GM12891 (cell line): ENCODE results near the gene SMAD6.
"Not testable (repeated sequence)": the region's sequence is repeated elsewhere in the genome, so short reads cannot be mapped to it uniquely, and the experiment has no call there.

Experiments used
- DNase-seq: peaks from one replicate; pipeline ENCODE4 v3.0.0; 2011; ENCODE audit warnings: low spot score; ENCODE audit not compliant: insufficient read length
- FAIRE-seq: peaks from 2 replicates; lab custom pipeline; 2011; peaks lifted over from hg19 to GRCh38; lab: Jason Lieb, UNC
- PAX5 ChIP-seq: IDR thresholded peaks from 2 replicates; pipeline ENCODE4 v1.6.1; 2011; ENCODE audit warnings: low read length, moderate library complexity, mild to moderate bottlenecking; ENCODE audit not compliant: insufficient read depth, severe bottlenecking
- POLR2A ChIP-seq: IDR thresholded peaks from 2 replicates; pipeline ENCODE4 v1.6.1; 2011; ENCODE audit warnings: low read depth, low read length, control low read depth
- POLR2AphosphoS5 ChIP-seq: IDR thresholded peaks from 2 replicates; pipeline ENCODE4 v1.6.1; 2011; ENCODE audit warnings: low read depth, low read length, control low read depth
- POU2F2 ChIP-seq: IDR thresholded peaks from 2 replicates; pipeline ENCODE4 v1.6.1; 2011; ENCODE audit warnings: low read depth, mild to moderate bottlenecking, control low read depth, low read length, moderate library complexity
- SPI1 ChIP-seq: IDR thresholded peaks from 2 replicates; pipeline ENCODE4 v1.6.1; 2011; ENCODE audit warnings: low read depth, low read length, control low read depth
- TAF1 ChIP-seq: IDR thresholded peaks from 2 replicates; pipeline ENCODE4 v1.6.1; 2011; ENCODE audit warnings: low read depth, low read length, control low read depth

Gene SMAD6

DNA sequence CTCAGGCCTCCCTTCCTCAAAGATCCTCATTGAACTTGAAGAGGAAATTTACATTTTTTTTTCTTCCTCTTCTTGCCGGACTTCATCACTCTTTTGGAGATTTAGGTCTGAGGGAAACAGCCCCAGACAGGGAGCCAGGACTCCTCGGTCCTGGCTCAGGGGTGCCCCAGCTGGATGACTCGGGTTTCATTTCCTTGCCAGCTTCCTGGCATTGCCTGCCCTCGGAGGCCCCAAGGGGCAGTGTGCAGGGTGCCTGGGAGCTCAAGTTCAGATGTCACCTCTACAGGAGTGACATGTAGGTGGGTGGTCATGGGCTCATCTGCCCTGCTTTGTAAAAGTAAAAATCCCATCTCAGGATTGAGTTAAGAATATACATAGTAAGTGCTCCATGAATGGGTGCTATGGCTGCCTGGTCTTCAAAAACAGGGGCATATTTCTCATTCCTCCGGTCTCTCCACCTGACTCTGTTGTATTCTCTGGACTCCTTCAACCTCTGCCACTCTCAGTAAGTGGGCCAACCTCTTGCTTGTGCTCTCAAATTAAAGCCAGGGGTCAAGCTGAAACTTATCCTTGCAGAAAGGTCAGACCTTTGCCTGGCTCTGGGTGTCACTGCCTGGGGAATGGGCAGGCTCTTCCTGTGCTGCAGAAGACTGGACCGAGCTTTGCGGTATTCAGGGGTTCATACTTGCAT lies 51.8 kb downstream of the SMAD6 start:
- no peak for FAIRE-seq
- TF ChIP-seq POU2F2 (no peak), POLR2AphosphoS5 (no peak), POLR2A (no peak), PAX5 (no peak), TAF1 (no peak), SPI1 (no peak)
- DNase-seq, result no peak

DNA sequence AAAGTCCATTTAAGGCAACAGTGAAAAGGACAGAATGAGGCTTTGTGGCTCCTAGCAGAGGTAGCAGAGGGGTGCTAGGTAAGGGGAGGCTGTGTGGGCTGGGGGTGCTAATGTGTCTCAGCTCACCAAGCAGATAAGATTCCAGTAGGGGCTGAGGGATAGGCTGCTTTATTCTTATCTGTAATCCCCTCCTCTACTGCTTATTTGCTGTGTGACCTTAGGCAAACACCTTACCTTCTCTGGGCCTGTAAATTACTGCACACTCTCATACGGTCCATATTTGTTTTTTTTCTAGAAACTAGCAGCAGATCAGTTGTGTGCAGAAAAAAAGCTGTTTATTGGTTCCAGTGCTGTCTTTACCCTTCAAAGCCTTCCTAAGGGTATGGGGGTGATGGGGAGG lies 52.8 kb downstream of the SMAD6 start:
- DNase-seq (no peak), FAIRE-seq (no peak)
- TF ChIP-seq TAF1 (no peak), POLR2A (no peak), PAX5 (no peak), SPI1 (no peak), POU2F2 (no peak), POLR2AphosphoS5 (no peak)

GRCh38 chr15:66755298-66756068 lies 53.4 kb downstream of the SMAD6 start:
- TF ChIP-seq POLR2AphosphoS5 (no peak), POU2F2 (no peak)
- no peak for FAIRE-seq
- DNase-seq, result no peak

DNA sequence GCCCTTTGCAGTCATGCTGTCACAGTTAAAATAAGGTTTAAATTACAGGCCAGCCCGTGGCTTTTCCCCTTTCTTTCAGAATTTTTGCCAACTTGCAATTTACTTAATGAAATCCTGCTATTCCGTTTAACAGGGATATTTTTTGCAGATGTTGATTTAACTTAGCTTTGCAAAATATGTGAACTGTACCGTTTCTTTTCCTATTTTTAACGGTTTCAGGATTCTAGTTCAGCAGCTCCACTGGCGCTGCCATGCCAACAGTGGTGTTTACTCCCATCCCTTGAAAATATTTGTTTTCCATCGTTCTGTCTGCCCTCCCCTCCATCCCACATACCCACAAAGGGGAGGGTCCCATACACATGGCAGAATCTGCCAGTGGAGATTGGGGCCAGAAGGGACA lies 54.3 kb downstream of the SMAD6 start:
- FAIRE-seq, result no peak
- DNase-seq, result no peak
- TF ChIP-seq PAX5, result no peak

- FAIRE-seq, result no peak
These were observed 55.0 kb downstream of the SMAD6 start for GRCh38 chr15:66757030-66757429.

DNA sequence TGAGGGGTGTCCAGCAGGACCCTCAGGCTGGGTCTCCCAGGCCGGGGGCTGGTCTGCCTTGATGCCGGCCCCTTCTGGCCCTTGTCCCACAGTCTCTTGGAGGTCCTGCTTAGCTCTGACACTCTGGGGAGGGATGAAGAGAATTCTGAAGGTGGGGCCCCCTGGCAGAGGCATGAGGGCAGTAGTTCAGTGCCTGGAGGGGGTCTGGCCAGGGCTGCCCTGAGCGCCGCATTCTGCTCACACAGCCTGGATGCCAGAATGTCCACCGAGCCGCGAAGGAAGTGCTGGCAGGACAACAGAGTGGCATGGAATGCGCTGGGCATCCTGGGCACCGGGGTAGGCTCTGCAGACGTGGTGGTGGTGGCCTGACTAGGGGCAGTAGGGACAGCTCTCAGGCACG lies 55.5 kb downstream of the SMAD6 start:
- TF ChIP-seq SPI1 (no peak), POLR2A (no peak), POU2F2 (no peak), POLR2AphosphoS5 (no peak), TAF1 (no peak), PAX5 (no peak)
- no peak for DNase-seq
- FAIRE-seq, result no peak

More at GRCh38 chr15:66757030-66757429, 55.0 kb downstream of the SMAD6 start:
- no peak for TF ChIP-seq POLR2AphosphoS5
- TF ChIP-seq POU2F2, result no peak
- TF ChIP-seq SPI1, result no peak
- TF ChIP-seq TAF1, result no peak
- no peak for DNase-seq

DNA sequence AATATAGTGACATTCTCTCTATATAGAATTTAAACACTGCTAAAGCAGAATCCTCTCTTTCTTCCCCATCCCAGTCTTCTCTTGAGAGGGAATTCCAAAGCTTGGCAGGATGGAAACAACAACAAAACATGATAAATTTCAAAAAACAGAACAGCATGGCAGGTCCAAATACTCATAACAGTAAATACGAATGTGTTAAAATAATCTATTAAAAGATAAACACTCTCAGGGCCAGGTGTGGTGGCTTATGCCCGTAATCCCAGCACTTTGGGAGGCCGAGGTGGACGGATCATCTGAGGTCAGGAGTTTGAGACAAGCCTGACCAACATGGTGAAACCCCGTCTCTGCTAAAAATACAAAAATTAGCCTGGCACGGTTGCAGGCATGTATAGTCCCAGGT lies 56.2 kb downstream of the SMAD6 start:
- FAIRE-seq, DNase-seq: not testable (repeated sequence)

DNA sequence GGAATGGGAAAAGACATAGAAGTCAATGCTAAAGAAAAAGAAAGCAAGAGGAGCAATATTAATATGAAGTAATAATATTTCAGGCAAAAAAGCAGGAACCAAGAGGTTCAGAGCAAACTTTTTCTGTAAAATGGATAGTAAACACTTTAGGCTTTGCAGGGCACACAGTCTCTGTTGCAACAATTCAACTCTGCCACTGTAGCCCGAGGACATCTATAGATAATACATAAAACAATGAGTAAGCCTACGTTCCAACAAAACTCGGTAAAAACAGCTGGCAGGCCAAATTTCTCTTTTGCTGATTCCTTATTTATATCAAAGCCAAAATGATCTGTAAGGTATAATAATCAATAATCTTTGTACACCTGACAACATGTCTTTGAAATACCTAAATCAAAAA lies 56.8 kb downstream of the SMAD6 start:
- TF ChIP-seq POU2F2 (no peak), TAF1 (no peak), PAX5 (no peak), SPI1 (no peak), POLR2A (no peak), POLR2AphosphoS5 (no peak)
- FAIRE-seq, result no peak

GRCh38 chr15:66760097-66760967 lies 58.3 kb downstream of the SMAD6 start:
- DNase-seq, result no peak
- FAIRE-seq, result no peak
- TF ChIP-seq PAX5 (no peak), SPI1 (no peak), POLR2A (no peak), TAF1 (no peak), POLR2AphosphoS5 (no peak), POU2F2 (no peak)

More for the DNA sequence above, 56.8 kb downstream of the SMAD6 start:
- DNase-seq, result no peak
